Astrocyte of the cerebellum (primary cell): ENCODE data around the gene GATA5.

Source experiments
- DNase-seq: peaks from one replicate; pipeline ENCODE4 v3.0.0-alpha.2; 2011; ENCODE audit warnings: low read depth
- H3K4me3 ChIP-seq: 2 replicates; pipeline ENCODE4 v1.5.1; 2011; ENCODE audit warnings: mild to moderate bottlenecking, low read depth, low read length, moderate library complexity
- in situ Hi-C: cut with HindIII; loops from 2 replicates; pipeline ENCODE4 v1.10.0; 2017; ENCODE audit warnings: low sequenced_read_pairs
- TF ChIP-seq, protein P1 (sequence below): IDR thresholded peaks from 2 replicates; pipeline ENCODE4 v1.5.1; 2012; ENCODE audit warnings: low read length, low read depth, moderate library complexity, mild to moderate bottlenecking; ENCODE audit errors: missing control alignments

The GATA5 gene

DNA sequence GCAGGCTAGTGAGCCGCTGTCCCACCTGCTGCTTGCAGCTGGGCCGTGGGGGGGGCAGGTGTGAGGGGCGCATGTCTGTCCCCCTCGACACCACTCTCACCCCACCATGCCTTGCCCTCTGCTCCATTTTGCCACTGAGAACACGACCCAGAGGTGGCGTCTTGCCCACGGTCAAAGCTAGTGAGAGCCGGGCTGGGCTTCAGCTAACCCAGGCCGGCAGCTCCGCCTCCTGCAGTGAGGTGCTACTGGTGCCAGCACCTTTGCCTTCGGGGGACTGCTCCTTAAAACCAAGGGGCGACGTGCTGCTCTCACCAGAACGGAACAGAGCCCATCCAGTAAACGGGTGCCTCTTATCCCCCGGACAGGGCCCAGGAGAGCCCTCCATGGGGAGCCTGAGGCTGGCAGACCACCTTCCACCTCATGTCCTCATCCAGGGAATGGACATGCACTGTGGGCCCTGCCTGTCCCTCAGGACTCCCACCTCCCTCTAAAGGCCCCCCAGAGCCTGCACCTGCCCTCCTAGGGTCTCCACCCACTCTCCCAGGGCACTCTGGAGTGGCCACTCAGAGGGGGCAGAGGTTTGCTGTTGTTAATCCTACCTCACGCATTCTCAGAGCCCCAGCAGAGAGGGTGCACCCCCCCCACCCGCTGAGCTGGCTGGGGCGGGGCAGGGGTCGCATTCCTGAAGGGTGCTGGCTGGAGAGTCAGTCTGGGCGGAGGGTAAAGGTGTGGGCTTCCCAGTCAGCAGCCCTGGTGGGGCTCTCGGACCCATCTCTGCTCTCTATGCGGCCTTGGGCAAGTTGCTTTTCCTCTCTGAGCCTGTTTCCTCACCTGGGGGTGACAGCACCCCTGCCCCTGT, 51.3 kb downstream of the GATA5 start:
- TF ChIP-seq, protein P1, sequence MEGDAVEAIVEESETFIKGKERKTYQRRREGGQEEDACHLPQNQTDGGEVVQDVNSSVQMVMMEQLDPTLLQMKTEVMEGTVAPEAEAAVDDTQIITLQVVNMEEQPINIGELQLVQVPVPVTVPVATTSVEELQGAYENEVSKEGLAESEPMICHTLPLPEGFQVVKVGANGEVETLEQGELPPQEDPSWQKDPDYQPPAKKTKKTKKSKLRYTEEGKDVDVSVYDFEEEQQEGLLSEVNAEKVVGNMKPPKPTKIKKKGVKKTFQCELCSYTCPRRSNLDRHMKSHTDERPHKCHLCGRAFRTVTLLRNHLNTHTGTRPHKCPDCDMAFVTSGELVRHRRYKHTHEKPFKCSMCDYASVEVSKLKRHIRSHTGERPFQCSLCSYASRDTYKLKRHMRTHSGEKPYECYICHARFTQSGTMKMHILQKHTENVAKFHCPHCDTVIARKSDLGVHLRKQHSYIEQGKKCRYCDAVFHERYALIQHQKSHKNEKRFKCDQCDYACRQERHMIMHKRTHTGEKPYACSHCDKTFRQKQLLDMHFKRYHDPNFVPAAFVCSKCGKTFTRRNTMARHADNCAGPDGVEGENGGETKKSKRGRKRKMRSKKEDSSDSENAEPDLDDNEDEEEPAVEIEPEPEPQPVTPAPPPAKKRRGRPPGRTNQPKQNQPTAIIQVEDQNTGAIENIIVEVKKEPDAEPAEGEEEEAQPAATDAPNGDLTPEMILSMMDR: no peak
- DNase-seq: no peak
- no peak overlapping the region for H3K4me3 ChIP-seq
- in situ Hi-C loops: no loop called here

DNA sequence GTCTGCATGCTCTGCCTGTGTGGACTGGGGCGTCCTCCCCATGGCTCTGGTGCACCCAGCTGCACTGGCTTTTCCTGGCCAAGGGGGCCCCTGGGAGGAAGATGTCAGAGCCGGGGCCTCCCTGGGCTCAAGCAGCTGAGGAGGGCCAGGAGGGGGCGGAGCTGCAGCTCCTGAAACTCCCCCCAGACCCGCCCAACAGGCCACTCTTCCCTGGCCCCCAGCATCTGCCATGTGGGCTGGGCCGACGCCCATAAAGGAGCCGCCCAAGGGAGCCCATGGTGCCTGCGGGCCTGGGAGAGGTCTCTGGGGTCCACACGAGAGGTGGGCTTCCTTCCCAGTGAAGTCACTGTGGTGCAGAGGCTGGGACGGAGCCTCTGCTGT, 52.5 kb downstream of the GATA5 start:
- no peak overlapping the region for H3K4me3 ChIP-seq
- TF ChIP-seq, protein P1: no peak
- in situ Hi-C loops: no loop called here
- no peak for DNase-seq

DNA sequence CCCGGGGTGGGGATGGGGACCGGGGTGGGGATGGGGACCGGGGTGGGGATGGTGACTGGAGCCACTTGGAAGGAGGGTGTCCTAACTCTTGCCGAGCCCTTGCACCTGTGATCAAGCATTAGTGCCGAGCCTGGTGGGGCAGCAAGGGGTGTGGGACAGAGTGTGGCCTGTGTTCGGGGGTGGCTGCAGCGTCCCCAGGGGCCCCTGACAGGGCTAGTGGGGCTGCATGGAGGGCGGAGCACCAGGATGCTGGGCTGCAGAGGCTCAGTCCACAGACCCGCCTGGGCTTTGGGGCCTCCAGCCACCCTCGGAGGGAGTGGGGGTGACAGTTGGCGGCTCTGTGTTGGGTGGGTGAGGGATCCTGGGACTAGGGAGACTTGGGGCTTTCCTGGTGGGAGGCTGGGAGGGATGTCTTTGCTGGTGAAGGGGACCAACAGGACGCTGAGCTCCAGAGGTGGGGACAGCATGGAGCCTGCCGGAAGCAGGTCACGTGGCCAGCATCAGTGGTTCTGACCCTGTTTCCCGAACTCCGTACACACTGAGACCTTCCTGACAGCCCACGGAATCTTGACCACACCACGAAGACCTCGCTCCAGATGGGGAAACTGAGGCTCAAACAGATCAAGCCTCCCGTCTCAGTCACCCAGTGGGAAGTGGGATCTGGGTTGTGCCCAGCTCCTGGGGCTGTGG, 53.0 kb downstream of the GATA5 start:
- no peak overlapping the region for H3K4me3 ChIP-seq
- no peak for DNase-seq
- in situ Hi-C loops: no loop called here
- TF ChIP-seq, protein P1: no peak

DNA sequence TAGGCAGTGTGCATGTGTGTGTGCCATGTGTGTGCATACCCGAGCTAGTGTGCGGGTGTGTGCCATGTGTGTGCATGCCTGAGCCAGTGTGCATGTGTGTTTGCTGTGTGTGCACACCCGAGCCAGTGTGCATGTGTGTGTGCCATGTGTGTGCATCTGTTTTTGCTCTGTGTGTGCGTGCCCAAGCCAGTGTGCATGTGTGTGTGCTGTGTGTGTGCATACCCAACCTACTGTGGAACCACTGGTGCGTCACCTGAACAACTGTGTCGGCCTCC, 54.1 kb downstream of the GATA5 start:
- in situ Hi-C loops: no loop called here
- DNase-seq: no peak
- TF ChIP-seq, protein P1: no peak
- no peak overlapping the region for H3K4me3 ChIP-seq

DNA sequence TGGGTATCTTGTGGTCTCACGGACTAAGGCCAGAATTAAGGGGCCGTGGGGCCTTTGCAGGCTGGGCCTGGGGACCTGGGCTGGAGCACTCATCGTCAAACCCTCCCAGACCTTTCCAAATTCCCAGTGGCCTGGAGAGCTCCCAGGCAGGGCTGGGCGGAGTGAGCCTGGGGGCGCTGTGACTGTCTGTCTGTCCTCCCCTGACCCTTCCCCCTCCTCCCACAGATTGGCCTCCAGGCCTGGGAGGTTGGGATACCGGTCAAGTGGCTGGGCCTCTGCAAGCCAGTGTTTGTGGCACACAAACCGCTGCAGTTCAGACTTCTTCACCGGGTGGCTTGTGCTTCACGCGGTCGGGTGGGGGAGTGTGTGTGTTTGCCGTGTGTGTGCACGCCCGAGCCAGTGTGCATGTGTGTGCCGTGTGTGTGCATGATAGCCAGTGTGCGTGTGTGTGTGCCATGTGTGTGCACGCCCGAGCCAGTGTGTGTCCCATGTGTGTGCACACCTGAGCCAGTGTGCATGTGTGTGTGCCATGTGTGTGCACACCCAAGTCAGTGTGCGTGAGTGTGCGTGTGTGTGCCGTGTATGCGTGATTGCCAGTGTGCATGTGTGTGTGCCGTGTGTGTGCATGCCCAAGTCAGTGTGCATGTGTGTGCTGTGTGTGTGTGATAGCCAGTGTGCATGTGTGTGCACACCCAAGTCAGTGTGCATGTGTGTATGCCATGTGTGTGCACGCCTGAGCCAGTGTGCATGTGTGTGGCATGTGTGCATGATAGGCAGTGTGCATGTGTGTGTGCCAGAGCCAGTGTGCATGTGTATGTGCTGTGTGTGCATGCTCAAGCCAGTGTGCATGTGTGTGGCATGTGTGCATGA, 54.7 kb downstream of the GATA5 start:
- no peak for DNase-seq

DNA sequence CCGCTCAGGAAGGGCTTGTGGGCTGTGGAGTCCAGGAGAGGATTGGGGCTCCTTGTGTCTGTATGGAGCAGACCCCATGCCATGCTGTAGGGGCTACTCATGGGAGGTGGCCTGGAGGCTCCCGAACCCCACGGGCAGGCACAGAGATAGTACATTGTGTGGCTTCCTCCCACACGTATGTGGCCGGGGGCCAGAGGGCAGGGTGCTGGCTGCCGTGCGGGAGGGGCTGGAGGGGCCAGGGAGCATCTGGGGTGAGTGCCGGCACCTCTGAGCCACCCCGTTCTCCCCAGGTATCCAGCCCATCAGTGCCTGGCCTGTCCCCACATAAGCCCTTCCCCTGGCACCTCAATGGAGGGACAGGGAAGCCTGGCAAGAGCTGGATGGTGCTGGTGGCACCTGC, 56.0 kb downstream of the GATA5 start:
- DNase-seq: no peak
- TF ChIP-seq, protein P1: no peak
- H3K4me3 ChIP-seq: no peak overlapping the region
- in situ Hi-C loops: no loop called here

More for the DNA sequence above, 54.7 kb downstream of the GATA5 start:
- TF ChIP-seq, protein P1: no peak
- H3K4me3 ChIP-seq: no peak overlapping the region
- in situ Hi-C loops: no loop called here
